SK-N-SH (cell line): ENCODE data around the gene HDGFL1. TPM values are rescaled to one million over a fixed set of nuclear protein-coding genes. Genes with fewer than 3 reads are reported as not detected.

Experiments used
- CTCF ChIA-PET: fragments of 300-600, 350-600 bp; formaldehyde crosslinking; extraction: SDS; loops from one replicate; lab custom pipeline; 2021; lab: Yijun Ruan, JAX
- POLR2A ChIA-PET: fragments of 350-600 bp; sonication (Branson Sonifier 250); formaldehyde crosslinking; extraction: SDS; loops from one replicate; lab custom pipeline; 2020; ENCODE audit warnings: antibody characterized with exemption, inconsistent platforms; lab: Yijun Ruan, JAX
- DNase-seq: peaks from one replicate; pipeline ENCODE4 v3.0.0; 2012
- H2AFZ ChIP-seq: fragments of 200-600 bp; sonication (generic); 2 replicates; pipeline ENCODE4 v1.8.1; 2016; ENCODE audit warnings: antibody characterized with exemption, mild to moderate bottlenecking, low read depth
- H3F3A ChIP-seq: fragments of 200-600 bp; sonication (generic); replicated peaks from 2 replicates; pipeline ENCODE3; 2016; ENCODE audit warnings: antibody characterized with exemption, mild to moderate bottlenecking; ENCODE audit not compliant: insufficient read depth
- H3K27ac ChIP-seq, 2 experiments: fragments of 200-500 bp in 1 of 2; fragments of 200-600 bp in 1 of 2; sonication (Bioruptor generic) in 1 of 2; sonication (generic), shearing (Covaris generic) in 1 of 2; 2 replicates each; pipeline versions ENCODE4 v1.5.1 to v1.6.1; 2014 to 2016; ENCODE audit warnings: low read depth in 2 of 2, inconsistent platforms in 1 of 2, low read length in 1 of 2, mild to moderate bottlenecking in 1 of 2, mixed read lengths in 1 of 2
- H3K27me3 ChIP-seq: fragments of 200-600 bp; sonication (generic), shearing (Covaris generic); 2 replicates; pipeline ENCODE4 v1.6.1; 2016; ENCODE audit warnings: mixed run types; ENCODE audit not compliant: insufficient read depth
- H3K36me3 ChIP-seq, 2 experiments: fragments of 200-500 bp in 1 of 2; fragments of 200-600 bp in 1 of 2; sonication (Bioruptor generic) in 1 of 2; sonication (generic) in 1 of 2; replicated peaks in 1 of 2; 2 replicates each; pipeline versions ENCODE3 to v1.5.1; 2014 to 2016; ENCODE audit warnings: low read length in 1 of 2, mild to moderate bottlenecking in 1 of 2; ENCODE audit not compliant: insufficient read depth in 2 of 2, control insufficient read depth in 1 of 2
- H3K4me1 ChIP-seq, 2 experiments: fragments of 200-500 bp in 1 of 2; fragments of 200-600 bp in 1 of 2; sonication (Bioruptor generic) in 1 of 2; sonication (generic), shearing (Covaris generic) in 1 of 2; 2 replicates each; pipeline versions ENCODE4 v1.5.1 to v1.6.1; 2014 to 2016; ENCODE audit warnings: low read depth in 1 of 2, low read length in 1 of 2, mixed run types in 1 of 2; ENCODE audit not compliant: insufficient read depth in 2 of 2, control insufficient read depth in 1 of 2
- H3K4me2 ChIP-seq: fragments of 200-600 bp; sonication (generic), shearing (Covaris generic); 2 replicates; pipeline ENCODE4 v1.6.1; 2017; ENCODE audit warnings: mixed run types
- H3K4me3 ChIP-seq, 2 experiments: fragments of 200-500 bp in 1 of 2; fragments of 200-600 bp in 1 of 2; sonication (Bioruptor generic) in 1 of 2; sonication (generic), shearing (Covaris generic) in 1 of 2; 2 replicates each; pipeline versions ENCODE4 v1.5.1 to v1.8.1; 2014 to 2016; ENCODE audit warnings: low read depth in 2 of 2, inconsistent platforms in 1 of 2, low read length in 1 of 2, mild to moderate bottlenecking in 1 of 2, mixed read lengths in 1 of 2, moderate library complexity in 1 of 2
- H3K79me2 ChIP-seq: fragments of 200-600 bp; sonication (generic); 2 replicates; pipeline ENCODE4 v1.8.1; 2017; ENCODE audit warnings: mild to moderate bottlenecking; ENCODE audit not compliant: insufficient read depth
- H3K9ac ChIP-seq: fragments of 200-600 bp; sonication (generic); 2 replicates; pipeline ENCODE4 v1.6.1; 2017; ENCODE audit warnings: mixed run types
- H3K9me2 ChIP-seq: fragments of 200-600 bp; sonication (generic); 2 replicates; pipeline ENCODE4 v1.6.1; 2017; ENCODE audit warnings: mixed run types
- H3K9me3 ChIP-seq: fragments of 200-600 bp; sonication (generic); 2 replicates; pipeline ENCODE4 v1.6.1; 2017; ENCODE audit warnings: mixed run types, mild to moderate bottlenecking, moderate library complexity
- H4K20me1 ChIP-seq: fragments of 200-600 bp; sonication (generic); 2 replicates; pipeline ENCODE4 v1.6.1; 2017; ENCODE audit warnings: mild to moderate bottlenecking, mixed run types; ENCODE audit not compliant: insufficient read depth
- CHD2 ChIP-seq: fragments of 150-350 bp; IDR thresholded peaks from 2 replicates; pipeline ENCODE4 v1.6.1; 2018; ENCODE audit warnings: low read length; ENCODE audit not compliant: partially characterized antibody
- ELF1 ChIP-seq: IDR thresholded peaks from 2 replicates; pipeline ENCODE4 v1.4.0; 2012
- EP300 ChIP-seq, 2 experiments: IDR thresholded peaks; 2 replicates each; pipeline versions ENCODE4 v1.4.0 to v1.6.1; 2012; ENCODE audit warnings: borderline replicate concordance in 1 of 2, low read depth in 1 of 2, low read length in 1 of 2
- GATA2 ChIP-seq: sonication (generic); formaldehyde crosslinking; IDR thresholded peaks from 2 replicates; pipeline ENCODE4 v1.5.0; 2020; ENCODE audit warnings: mild to moderate bottlenecking, missing genetic modification reagents
- NFIC ChIP-seq: IDR thresholded peaks from 2 replicates; pipeline ENCODE4 v1.4.0; 2012; ENCODE audit warnings: borderline replicate concordance
- NRF1 ChIP-seq: IDR thresholded peaks from 2 replicates; pipeline ENCODE4 v1.6.1; 2012; ENCODE audit warnings: low read depth, mild to moderate bottlenecking, low read length
- REST ChIP-seq: IDR thresholded peaks from 2 replicates; pipeline ENCODE4 v1.6.1; 2012; ENCODE audit warnings: mild to moderate bottlenecking, low read depth, low read length, moderate library complexity
- TCF12 ChIP-seq: IDR thresholded peaks from 2 replicates; pipeline ENCODE4 v1.4.0; 2012
- TEAD4 ChIP-seq: IDR thresholded peaks from 2 replicates; pipeline ENCODE4 v1.4.0; 2012; ENCODE audit warnings: mild to moderate bottlenecking, borderline replicate concordance; ENCODE audit not compliant: insufficient read depth
- USF1 ChIP-seq: IDR thresholded peaks from 2 replicates; pipeline ENCODE4 v1.4.0; 2012; ENCODE audit warnings: low read depth, borderline replicate concordance
- USF2 ChIP-seq: fragments of 150-350 bp; IDR thresholded peaks from 2 replicates; pipeline ENCODE4 v1.6.1; 2017; ENCODE audit warnings: antibody characterized with exemption, low read length, low read depth, borderline replicate concordance
- WGBS: methylation state at CpG from one replicate; pipeline ENCODE4 v1.1.6; 2017; ENCODE audit warnings: low lambda C conversion rate; 5-methylcytosine and 5-hydroxymethylcytosine counted together
- polyA plus RNA-seq, 3 experiments: library from polyadenylated mRNA; depleted of rRNA; stranded (reverse); fragments of >200 nt; gene quantifications; 2 replicates each; pipeline ENCODE4 v1.2.3, GENCODE V29; 2012

Gene HDGFL1
- polyA plus RNA-seq, 1 of the 3 experiments (the other 2 are of a cell fraction): not detected

- Histone ChIP-seq H3K4me1 (peaks cover 0 to 3% of the 10 kb centered on the region in 2 experiments; a peak in 1 of 4 replicates), H3K27ac (no peak overlapping the region), H2AFZ (no peak overlapping the region)
- POLR2A ChIA-PET: no interaction called here
- no peak for TF ChIP-seq USF2
- no peak for TF ChIP-seq REST
- no peak for TF ChIP-seq TCF12
- no peak for TF ChIP-seq CHD2
- TF ChIP-seq TEAD4: no peak
- no peak for TF ChIP-seq GATA2 (CRISPR knock-in tag)
- TF ChIP-seq NFIC: no peak
- no peak for TF ChIP-seq ELF1
- TF ChIP-seq, all 33 proteins: peak for 0
- no peak overlapping the region for H3K4me2 ChIP-seq
- no peak for DNase-seq
- H3K4me3 ChIP-seq: no peak overlapping the region
- no peaks in the 10 kb centered on the region for H3K36me3 ChIP-seq
- no peak overlapping the region for H3K9ac ChIP-seq
- H3K79me2 ChIP-seq: no peaks in the 10 kb centered on the region
- H3F3A ChIP-seq: no peaks in the 10 kb centered on the region
- H3K9me2 ChIP-seq: no peaks in the 10 kb centered on the region
- no peaks in the 10 kb centered on the region for H4K20me1 ChIP-seq
- no peaks in the 10 kb centered on the region for H3K9me3 ChIP-seq
- 71% methylated on average over 2 of the region's 2 CpGs for WGBS
- CTCF ChIA-PET: interaction anchor here (0.8 kb wide), 1 partner anchor 1422 kb away, joined by 3 read pairs; no protein-coding TSS in a partner anchor
- no peaks in the 10 kb centered on the region for H3K27me3 ChIP-seq
Observed at GRCh38 chr6:22550971-22551670, 18.2 kb upstream of the HDGFL1 start.

- no peak for DNase-seq
- Histone ChIP-seq H4K20me1 (no peaks in the 10 kb centered on the region), H3K9ac (no peak overlapping the region), H3K9me3 (no peaks in the 10 kb centered on the region), H3K4me1 (peaks cover 0 to 30% of the 10 kb centered on the region in 2 experiments; a peak in 2 of 4 replicates), H2AFZ (no peak overlapping the region), H3K27me3 (no peaks in the 10 kb centered on the region), H3K4me2 (no peak overlapping the region), H3F3A (no peaks in the 10 kb centered on the region), H3K4me3 (no peak overlapping the region)
- WGBS: 85% methylated on average over 2 of the region's 2 CpGs
- ChIA-PET POLR2A (no interaction called here), CTCF (no interaction called here)
- no peak for TF ChIP-seq EP300 (IDR thresholded peaks at IDR 0.05; ENCODE audit: borderline replicate concordance in 1 of 2, low read depth in 1 of 2, low read length in 1 of 2)
- no peak for TF ChIP-seq USF1
- TF ChIP-seq NRF1: no peak
- TF ChIP-seq, all 33 proteins: peak for 0
- Histone ChIP-seq H3K27ac (peak overlapping the region in 1 of 2 experiments; percentile 96; a peak in 1 of 4 replicates), H3K79me2 (no peaks in the 10 kb centered on the region), H3K9me2 (no peaks in the 10 kb centered on the region), H3K36me3 (no peaks in the 10 kb centered on the region)
Observed at GRCh38 chr6:22556266-22556665, 13.1 kb upstream of the HDGFL1 start.
